EH (cell line): ENCODE results near the gene PDZD4.

ENCODE experiments used
- DNase-seq: peaks from one replicate; pipeline ENCODE4 v3.0.0-alpha.2; 2015; ENCODE audit warnings: low read depth

Gene PDZD4

GRCh38 chrX:153755136-153755535 lies 75.2 kb downstream of the PDZD4 start:
- DNase-seq = no peak
